Measurements from ENCODE around the gene TPCN2. TPM values are rescaled to one million over a fixed set of nuclear protein-coding genes. Genes with fewer than 3 reads are reported as not detected.
"Not testable (repeated sequence)": the region's sequence is repeated elsewhere in the genome, so short reads cannot be mapped to it uniquely, and the experiment has no call there.

TPCN2 gene
- total RNA-seq, 4 donors from 2014 or later = 5.6 to 54.6 (median 17.7) TPM

- H3K4me1 ChIP-seq = no peaks in the 10 kb centered on the region
- H3K4me3 ChIP-seq = no peak overlapping the region
- no peak overlapping the region for H3K27ac ChIP-seq
- intact Hi-C loops (cut with DNase I; ENCODE audit: low total_unique reads) = no loop called here
- TF ChIP-seq CTCF (IDR thresholded peaks at IDR 0.05) (no peak), POLR2A (IDR thresholded peaks at IDR 0.05) (no peak)
- H3K36me3 ChIP-seq = no peaks in the 10 kb centered on the region
- no peak for DNase-seq
- no peaks in the 10 kb centered on the region for H3K27me3 ChIP-seq
- peaks cover 0 to 18% of the 10 kb centered on the region in 2 donors for H3K9me3 ChIP-seq
These were observed 99.6 kb downstream of the TPCN2 start for GRCh38 chr11:69148377-69148762.

GRCh38 chr11:69148806-69149205, 100.1 kb downstream of the TPCN2 start:
- no peak overlapping the region for H3K27ac ChIP-seq
- H3K36me3 ChIP-seq = no peaks in the 10 kb centered on the region
- TF ChIP-seq POLR2A (IDR thresholded peaks at IDR 0.05) = no peak
- no peak for TF ChIP-seq CTCF (IDR thresholded peaks at IDR 0.05)
- intact Hi-C loops (cut with DNase I; ENCODE audit: low total_unique reads) = no loop called here
- H3K4me1 ChIP-seq = no peaks in the 10 kb centered on the region
- peaks cover 0 to 18% of the 10 kb centered on the region in 2 donors for H3K9me3 ChIP-seq
- no peak overlapping the region for H3K4me3 ChIP-seq
- DNase-seq = no peak
- H3K27me3 ChIP-seq = no peaks in the 10 kb centered on the region

GRCh38 chr11:69149338-69150045, 100.8 kb downstream of the TPCN2 start:
- H3K27ac ChIP-seq; H3K4me1 ChIP-seq; H3K36me3 ChIP-seq; H3K4me3 ChIP-seq; intact Hi-C loops (cut with DNase I; ENCODE audit: low total_unique reads); H3K27me3 ChIP-seq; DNase-seq: not testable (repeated sequence)
- H3K9me3 ChIP-seq = peaks cover 0 to 18% of the 10 kb centered on the region in 2 donors

DNA sequence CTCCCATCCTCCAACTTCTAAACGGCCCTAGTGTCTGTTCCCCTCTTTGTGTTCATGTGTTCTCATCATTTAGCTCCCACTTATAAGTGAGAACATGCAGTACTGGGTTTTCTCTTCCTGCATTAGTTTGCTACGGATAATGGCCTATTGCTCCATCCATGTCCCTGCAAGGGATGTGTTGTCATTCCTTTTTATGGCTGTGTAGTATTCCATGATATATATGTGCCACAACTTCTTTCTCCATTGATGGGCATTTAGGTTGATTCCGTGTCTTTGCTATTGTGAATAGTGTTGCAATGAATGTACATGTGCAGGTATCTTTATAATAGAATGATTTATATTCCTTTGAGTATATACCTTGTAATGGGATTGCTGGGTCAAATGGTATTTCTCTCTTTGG, 101.4 kb downstream of the TPCN2 start:
- H3K9me3 ChIP-seq = peaks cover 0 to 18% of the 10 kb centered on the region in 2 donors
- no peaks in the 10 kb centered on the region for H3K4me1 ChIP-seq
- no peaks in the 10 kb centered on the region for H3K36me3 ChIP-seq
- TF ChIP-seq CTCF (IDR thresholded peaks at IDR 0.05) = no peak
- TF ChIP-seq POLR2A (IDR thresholded peaks at IDR 0.05) = no peak
- H3K27ac ChIP-seq = no peak overlapping the region
- intact Hi-C loops (cut with DNase I; ENCODE audit: low total_unique reads) = no loop called here
- DNase-seq = no peak
- H3K4me3 ChIP-seq = no peak overlapping the region
- H3K27me3 ChIP-seq = no peaks in the 10 kb centered on the region

DNA sequence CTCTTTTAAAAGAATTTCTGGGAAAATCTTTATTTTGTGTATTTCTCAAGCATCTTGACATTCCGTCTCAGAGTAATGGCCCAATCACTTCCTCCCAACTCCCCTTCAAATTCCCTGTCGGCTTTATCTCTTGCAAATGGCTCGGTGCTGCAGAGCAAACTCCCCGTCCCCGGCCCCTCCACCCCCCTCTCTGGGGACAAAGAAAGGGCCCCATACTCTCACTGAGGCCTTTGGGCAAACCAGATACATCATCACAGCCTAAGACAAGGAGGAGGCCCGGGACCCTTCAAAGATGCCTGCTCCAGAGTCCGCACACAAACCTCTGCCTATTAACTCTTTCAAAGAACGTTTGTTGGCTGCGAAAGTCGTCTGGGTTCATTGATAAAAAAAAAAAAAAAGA, 103.1 kb downstream of the TPCN2 start:
- peaks cover 0 to 2% of the 10 kb centered on the region in 2 donors for H3K4me1 ChIP-seq
- no peaks in the 10 kb centered on the region for H3K27me3 ChIP-seq
- DNase-seq = no peak
- H3K27ac ChIP-seq = no peak overlapping the region
- TF ChIP-seq POLR2A (IDR thresholded peaks at IDR 0.05) (no peak), CTCF (IDR thresholded peaks at IDR 0.05) (no peak)
- peaks cover 0 to 7% of the 10 kb centered on the region in 2 donors for H3K9me3 ChIP-seq
- H3K36me3 ChIP-seq = no peaks in the 10 kb centered on the region
- no peak overlapping the region for H3K4me3 ChIP-seq
- intact Hi-C loops (cut with DNase I; ENCODE audit: low total_unique reads) = no loop called here
